ENCODE results near the gene FER.

Gene FER

DNA sequence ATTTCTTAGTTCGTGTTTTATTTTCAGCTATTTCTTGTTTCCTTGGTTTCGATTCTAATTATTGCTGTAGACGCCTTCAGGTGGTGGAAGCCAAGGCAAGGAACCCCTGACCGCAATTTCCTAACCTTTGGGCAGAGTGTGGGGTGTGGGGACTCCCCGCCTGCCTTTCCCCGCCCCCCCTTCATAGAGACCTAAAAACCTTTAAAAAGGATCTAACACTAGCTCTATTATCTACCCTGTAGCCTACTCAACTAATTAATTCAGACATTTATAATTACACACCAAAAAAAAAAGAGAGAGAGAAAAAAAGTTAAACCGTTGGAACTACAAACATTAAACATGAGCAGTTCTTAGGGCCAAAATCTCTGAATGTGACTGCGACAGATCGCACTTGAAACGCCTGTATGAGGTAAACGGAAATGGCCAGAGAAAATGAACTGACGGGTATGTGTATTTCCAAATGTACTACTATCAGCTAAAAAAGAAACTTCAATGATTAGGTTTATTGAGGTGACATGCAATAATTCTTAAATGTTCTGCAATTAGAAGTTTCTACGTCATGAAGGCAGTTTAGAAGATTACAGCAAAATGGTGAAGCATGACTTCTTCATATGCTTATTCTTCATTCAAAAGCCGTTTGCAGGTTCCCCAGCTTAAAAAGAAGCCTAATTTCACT is 19.0 kb upstream of the FER start:
- Histone ChIP-seq H3K4me2 (ENCODE audit: low read length) (peak overlapping the region; percentile 80), H3K36me3 (replicated peaks; ENCODE audit: low read depth, low read length) (no peaks in the 10 kb centered on the region), H3K27ac (ENCODE audit: low read length) (no peak overlapping the region), H4K20me1 (ENCODE audit: insufficient read depth, low read length) (0 out of 2 replicates have a peak, but pooled peaks cover 3% of the 10 kb centered on the region), H3K79me2 (ENCODE audit: low read length) (no peaks in the 10 kb centered on the region), H3K9ac (ENCODE audit: low read length) (peak overlapping the region; percentile 72), H3K9me3 (ENCODE audit: insufficient read depth, low read length) (no peaks in the 10 kb centered on the region), H2AFZ (ENCODE audit: low read depth, low read length) (0 out of 2 replicates have a peak overlapping the region, but pooled peaks have one; percentile 95), H3K4me3 (ENCODE audit: low read length) (peak overlapping the region; percentile 78), H3K27me3 (ENCODE audit: low read depth, low read length) (peaks cover 21% of the 10 kb centered on the region), H3K4me1 (ENCODE audit: low read length) (peaks cover 42% of the 10 kb centered on the region)
- TF ChIP-seq, protein P1, sequence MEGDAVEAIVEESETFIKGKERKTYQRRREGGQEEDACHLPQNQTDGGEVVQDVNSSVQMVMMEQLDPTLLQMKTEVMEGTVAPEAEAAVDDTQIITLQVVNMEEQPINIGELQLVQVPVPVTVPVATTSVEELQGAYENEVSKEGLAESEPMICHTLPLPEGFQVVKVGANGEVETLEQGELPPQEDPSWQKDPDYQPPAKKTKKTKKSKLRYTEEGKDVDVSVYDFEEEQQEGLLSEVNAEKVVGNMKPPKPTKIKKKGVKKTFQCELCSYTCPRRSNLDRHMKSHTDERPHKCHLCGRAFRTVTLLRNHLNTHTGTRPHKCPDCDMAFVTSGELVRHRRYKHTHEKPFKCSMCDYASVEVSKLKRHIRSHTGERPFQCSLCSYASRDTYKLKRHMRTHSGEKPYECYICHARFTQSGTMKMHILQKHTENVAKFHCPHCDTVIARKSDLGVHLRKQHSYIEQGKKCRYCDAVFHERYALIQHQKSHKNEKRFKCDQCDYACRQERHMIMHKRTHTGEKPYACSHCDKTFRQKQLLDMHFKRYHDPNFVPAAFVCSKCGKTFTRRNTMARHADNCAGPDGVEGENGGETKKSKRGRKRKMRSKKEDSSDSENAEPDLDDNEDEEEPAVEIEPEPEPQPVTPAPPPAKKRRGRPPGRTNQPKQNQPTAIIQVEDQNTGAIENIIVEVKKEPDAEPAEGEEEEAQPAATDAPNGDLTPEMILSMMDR (IDR thresholded peaks at IDR 0.05; ENCODE audit: low read depth, low read length): no peak
- TF ChIP-seq EZH2phosphoT487 (IDR thresholded peaks at IDR 0.05; ENCODE audit: low read depth): no peak

DNA sequence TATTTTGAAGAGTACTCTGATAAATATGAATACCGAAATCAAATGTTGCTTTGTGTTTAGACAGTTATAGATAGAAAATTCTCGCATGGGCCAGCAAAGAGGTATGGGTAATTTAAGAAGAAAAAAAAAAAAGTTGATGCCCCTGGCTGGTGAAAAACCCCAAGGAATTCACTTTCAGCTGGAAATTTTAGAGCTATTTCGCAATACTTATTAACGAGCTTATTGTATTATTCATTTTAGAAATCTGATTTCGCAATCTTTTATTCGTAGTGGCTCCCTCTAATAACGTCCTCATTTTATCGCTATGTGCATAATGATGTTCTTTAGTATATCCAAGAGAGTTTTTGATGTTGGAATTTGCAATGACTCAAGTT is 18.5 kb upstream of the FER start:
- H3K4me2 ChIP-seq (ENCODE audit: low read length): peak overlapping the region; percentile 80
- H2AFZ ChIP-seq (ENCODE audit: low read depth, low read length): no peak overlapping the region
- peaks cover 21% of the 10 kb centered on the region for H3K27me3 ChIP-seq (ENCODE audit: low read depth, low read length)
- no peaks in the 10 kb centered on the region for H3K9me3 ChIP-seq (ENCODE audit: insufficient read depth, low read length)
- peak overlapping the region; percentile 78 for H3K4me3 ChIP-seq (ENCODE audit: low read length)
- H3K4me1 ChIP-seq (ENCODE audit: low read length): peaks cover 42% of the 10 kb centered on the region
- H3K36me3 ChIP-seq (replicated peaks; ENCODE audit: low read depth, low read length): no peaks in the 10 kb centered on the region
- no peaks in the 10 kb centered on the region for H3K79me2 ChIP-seq (ENCODE audit: low read length)
- H3K9ac ChIP-seq (ENCODE audit: low read length): peak overlapping the region; percentile 72
- H4K20me1 ChIP-seq (ENCODE audit: insufficient read depth, low read length): 0 out of 2 replicates have a peak, but pooled peaks cover 3% of the 10 kb centered on the region
- no peak overlapping the region for H3K27ac ChIP-seq (ENCODE audit: low read length)
- no peak for TF ChIP-seq EZH2phosphoT487 (IDR thresholded peaks at IDR 0.05; ENCODE audit: low read depth)
- TF ChIP-seq, protein P1 (IDR thresholded peaks at IDR 0.05; ENCODE audit: low read depth, low read length): no peak

- Histone ChIP-seq H3K4me3 (ENCODE audit: low read length) (no peak overlapping the region), H3K27ac (ENCODE audit: low read length) (no peak overlapping the region), H3K27me3 (ENCODE audit: low read depth, low read length) (peaks cover 24% of the 10 kb centered on the region), H3K4me2 (ENCODE audit: low read length) (peak overlapping the region; percentile 25), H3K4me1 (ENCODE audit: low read length) (peaks cover 42% of the 10 kb centered on the region), H4K20me1 (ENCODE audit: insufficient read depth, low read length) (0 out of 2 replicates have a peak, but pooled peaks cover 3% of the 10 kb centered on the region), H3K36me3 (replicated peaks; ENCODE audit: low read depth, low read length) (no peaks in the 10 kb centered on the region), H3K9ac (ENCODE audit: low read length) (no peak overlapping the region), H3K79me2 (ENCODE audit: low read length) (no peaks in the 10 kb centered on the region), H3K9me3 (ENCODE audit: insufficient read depth, low read length) (no peaks in the 10 kb centered on the region), H2AFZ (ENCODE audit: low read depth, low read length) (no peak overlapping the region)
- TF ChIP-seq, protein P1 (IDR thresholded peaks at IDR 0.05; ENCODE audit: low read depth, low read length): no peak
- no peak for TF ChIP-seq EZH2phosphoT487 (IDR thresholded peaks at IDR 0.05; ENCODE audit: low read depth)
Measured at GRCh38 chr5:108730617-108731340, 16.9 kb upstream of the FER start.

DNA sequence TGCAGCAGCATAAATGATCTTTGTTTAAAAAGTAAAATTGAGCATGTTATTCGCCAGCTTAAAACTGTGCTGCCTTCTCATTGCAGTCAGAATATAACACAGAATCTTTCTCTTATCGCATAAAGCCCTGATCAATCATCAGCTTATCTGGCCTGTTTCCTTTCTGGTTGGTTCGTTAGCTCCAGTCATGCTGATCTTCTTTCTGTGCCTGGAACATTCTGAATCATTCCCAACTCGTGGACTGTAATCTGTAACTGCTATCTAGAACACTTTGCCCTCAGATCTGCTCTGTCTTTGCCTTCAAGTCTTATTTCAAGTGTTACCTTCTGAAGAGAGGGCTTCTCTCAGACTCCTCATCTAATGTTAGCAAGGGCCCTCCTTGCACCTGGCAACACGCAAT is 11.9 kb upstream of the FER start:
- Histone ChIP-seq H3K9me3 (ENCODE audit: insufficient read depth, low read length) (no peaks in the 10 kb centered on the region), H3K79me2 (ENCODE audit: low read length) (no peaks in the 10 kb centered on the region), H3K4me1 (ENCODE audit: low read length) (peaks cover 7% of the 10 kb centered on the region), H3K4me2 (ENCODE audit: low read length) (no peak overlapping the region), H4K20me1 (ENCODE audit: insufficient read depth, low read length) (no peaks in the 10 kb centered on the region), H3K36me3 (replicated peaks; ENCODE audit: low read depth, low read length) (no peaks in the 10 kb centered on the region), H2AFZ (ENCODE audit: low read depth, low read length) (no peak overlapping the region), H3K9ac (ENCODE audit: low read length) (no peak overlapping the region), H3K27ac (ENCODE audit: low read length) (no peak overlapping the region), H3K27me3 (ENCODE audit: low read depth, low read length) (peaks cover 10% of the 10 kb centered on the region), H3K4me3 (ENCODE audit: low read length) (no peak overlapping the region)
- TF ChIP-seq, protein P1 (IDR thresholded peaks at IDR 0.05; ENCODE audit: low read depth, low read length): no peak
- TF ChIP-seq EZH2phosphoT487 (IDR thresholded peaks at IDR 0.05; ENCODE audit: low read depth): no peak
